T-helper 1 cell treated with Interleukin-12 subunit alpha and Interleukin-12 subunit beta and Interleukin-4 antibody, amounts not matched to agents 30 μg/mL and 1 μg/mL, for 36 hours (primary cell): ENCODE results near the gene FOXB1.
A peak's percentile ranks its signal among the peaks of the same experiment; 100 is the strongest.

Experiments used
- H3K27ac Mint-ChIP-seq: one replicate; pipeline ENCODE4 v1.8.0; 2021; ENCODE audit warnings: mild to moderate bottlenecking, mixed read lengths
- H3K27me3 Mint-ChIP-seq: one replicate; pipeline ENCODE4 v1.8.0; 2021; ENCODE audit warnings: low read depth, mixed read lengths
- H3K36me3 Mint-ChIP-seq: one replicate; pipeline ENCODE4 v1.8.0; 2021; ENCODE audit warnings: low read depth, mixed read lengths
- H3K4me1 Mint-ChIP-seq: one replicate; pipeline ENCODE4 v1.8.0; 2021; ENCODE audit warnings: low read depth, mixed read lengths
- H3K4me3 Mint-ChIP-seq: one replicate; pipeline ENCODE4 v1.8.0; 2021; ENCODE audit warnings: mild to moderate bottlenecking, moderate library complexity, mixed read lengths
- H3K9me3 Mint-ChIP-seq: one replicate; pipeline ENCODE4 v1.8.0; 2021; ENCODE audit warnings: mixed read lengths

The FOXB1 gene

GRCh38 chr15:59994888-59995557 lies 9.1 kb upstream of the FOXB1 start:
- Mint-ChIP-seq H3K36me3 (peaks cover 10% of the 10 kb centered on the region), H3K27ac (peak overlapping the region; percentile 46), H3K27me3 (peaks cover 93% of the 10 kb centered on the region), H3K4me3 (peak overlapping the region; percentile 14), H3K9me3 (no peaks in the 10 kb centered on the region), H3K4me1 (peaks cover 37% of the 10 kb centered on the region)

DNA sequence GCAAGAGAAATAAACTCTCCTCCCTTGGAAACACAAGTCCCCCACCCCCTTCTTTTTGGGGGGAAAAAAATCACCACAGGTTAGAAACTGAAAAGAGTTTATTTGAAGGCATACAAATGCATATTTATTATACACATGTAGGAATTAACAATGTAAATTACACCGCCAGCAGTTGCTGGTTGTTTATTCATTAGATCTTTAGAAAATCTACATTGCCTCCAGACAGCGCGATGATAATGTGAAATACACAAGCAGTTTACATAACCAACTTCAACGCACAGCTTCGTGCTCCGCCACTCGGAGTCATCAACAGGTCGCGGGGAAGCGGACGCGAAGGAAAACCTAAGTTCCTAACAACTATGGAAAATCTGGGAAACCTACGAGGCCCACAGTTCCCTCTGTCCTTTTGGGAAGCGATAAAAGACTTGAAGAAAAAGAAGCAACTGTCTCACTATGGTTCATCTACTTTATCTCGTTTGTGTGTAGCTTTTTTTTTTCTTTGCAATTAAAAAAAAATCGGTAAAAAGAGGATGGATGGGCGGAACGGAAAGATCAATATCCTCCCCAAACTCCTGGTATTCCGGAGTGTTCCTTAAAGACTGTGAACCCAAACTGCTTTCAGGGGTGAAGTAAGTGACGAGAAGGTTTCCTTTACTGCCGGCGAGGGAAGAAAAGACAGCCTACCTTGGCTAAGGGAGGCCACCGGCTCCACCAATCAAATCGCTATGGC lies 8.4 kb upstream of the FOXB1 start:
- Mint-ChIP-seq H3K36me3 (peaks cover 10% of the 10 kb centered on the region), H3K27ac (peak overlapping the region; percentile 24), H3K9me3 (peaks cover 3% of the 10 kb centered on the region), H3K4me1 (peaks cover 42% of the 10 kb centered on the region), H3K27me3 (peaks cover 97% of the 10 kb centered on the region), H3K4me3 (peak overlapping the region; percentile 48)

GRCh38 chr15:59996298-59997041 lies 7.6 kb upstream of the FOXB1 start:
- peak overlapping the region; percentile 73 for H3K27ac Mint-ChIP-seq
- peaks cover 13% of the 10 kb centered on the region for H3K36me3 Mint-ChIP-seq
- H3K4me3 Mint-ChIP-seq = peak overlapping the region; percentile 86
- H3K4me1 Mint-ChIP-seq = peaks cover 47% of the 10 kb centered on the region
- H3K27me3 Mint-ChIP-seq = peaks cover 97% of the 10 kb centered on the region
- peaks cover 7% of the 10 kb centered on the region for H3K9me3 Mint-ChIP-seq

GRCh38 chr15:59997070-59997701 lies 6.9 kb upstream of the FOXB1 start:
- Mint-ChIP-seq H3K27me3 (peaks cover 97% of the 10 kb centered on the region), H3K4me1 (peaks cover 52% of the 10 kb centered on the region), H3K4me3 (peak overlapping the region; percentile 86), H3K36me3 (peaks cover 15% of the 10 kb centered on the region), H3K9me3 (peaks cover 10% of the 10 kb centered on the region), H3K27ac (peak overlapping the region; percentile 73)

DNA sequence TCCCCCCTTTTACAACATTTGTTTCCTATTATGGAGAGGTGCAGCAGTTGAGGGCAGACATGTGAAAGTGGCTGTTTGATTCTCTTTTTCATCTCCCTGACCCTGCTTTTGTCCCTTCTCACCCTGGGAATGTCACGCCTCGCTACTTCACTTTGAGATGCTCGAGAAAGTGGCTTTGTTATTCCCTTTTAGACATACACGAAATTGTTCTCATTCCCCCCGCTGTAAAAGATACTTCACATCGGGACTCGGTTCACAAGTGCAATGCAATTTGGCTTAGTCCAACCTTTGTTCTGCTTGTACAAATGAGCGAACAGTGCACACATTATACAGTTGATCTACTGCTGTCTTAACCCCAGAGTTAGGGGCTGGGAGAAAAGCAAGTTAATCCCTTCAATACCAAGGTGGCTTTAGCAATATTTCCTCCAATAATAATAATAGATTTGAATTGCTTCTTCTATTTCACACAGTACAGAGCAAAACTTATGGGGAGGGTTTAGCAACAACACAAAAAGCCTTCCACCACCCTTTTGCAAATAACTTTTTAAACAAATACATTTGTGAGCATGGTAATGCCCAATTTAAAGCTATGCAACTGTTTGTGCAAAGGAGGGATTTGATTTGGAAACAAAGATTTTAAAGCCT lies 5.7 kb upstream of the FOXB1 start:
- H3K4me3 Mint-ChIP-seq = no peak overlapping the region
- H3K9me3 Mint-ChIP-seq = peaks cover 17% of the 10 kb centered on the region
- peaks cover 99% of the 10 kb centered on the region for H3K27me3 Mint-ChIP-seq
- H3K27ac Mint-ChIP-seq = no peak overlapping the region
- peaks cover 23% of the 10 kb centered on the region for H3K36me3 Mint-ChIP-seq
- H3K4me1 Mint-ChIP-seq = peaks cover 59% of the 10 kb centered on the region

GRCh38 chr15:59998950-59999611 lies 5.0 kb upstream of the FOXB1 start:
- Mint-ChIP-seq H3K9me3 (peaks cover 17% of the 10 kb centered on the region), H3K36me3 (peaks cover 23% of the 10 kb centered on the region), H3K4me3 (peak overlapping the region; percentile 7), H3K4me1 (peaks cover 63% of the 10 kb centered on the region), H3K27ac (peak overlapping the region; percentile 58), H3K27me3 (peaks cover 99% of the 10 kb centered on the region)

- Mint-ChIP-seq H3K27me3 (peaks cover 96% of the 10 kb centered on the region), H3K4me3 (peak overlapping the region; percentile 7), H3K9me3 (peaks cover 17% of the 10 kb centered on the region), H3K27ac (peak overlapping the region; percentile 58), H3K4me1 (peaks cover 64% of the 10 kb centered on the region), H3K36me3 (peaks cover 21% of the 10 kb centered on the region)
Observed at GRCh38 chr15:59999612-60000112, 4.4 kb upstream of the FOXB1 start.

DNA sequence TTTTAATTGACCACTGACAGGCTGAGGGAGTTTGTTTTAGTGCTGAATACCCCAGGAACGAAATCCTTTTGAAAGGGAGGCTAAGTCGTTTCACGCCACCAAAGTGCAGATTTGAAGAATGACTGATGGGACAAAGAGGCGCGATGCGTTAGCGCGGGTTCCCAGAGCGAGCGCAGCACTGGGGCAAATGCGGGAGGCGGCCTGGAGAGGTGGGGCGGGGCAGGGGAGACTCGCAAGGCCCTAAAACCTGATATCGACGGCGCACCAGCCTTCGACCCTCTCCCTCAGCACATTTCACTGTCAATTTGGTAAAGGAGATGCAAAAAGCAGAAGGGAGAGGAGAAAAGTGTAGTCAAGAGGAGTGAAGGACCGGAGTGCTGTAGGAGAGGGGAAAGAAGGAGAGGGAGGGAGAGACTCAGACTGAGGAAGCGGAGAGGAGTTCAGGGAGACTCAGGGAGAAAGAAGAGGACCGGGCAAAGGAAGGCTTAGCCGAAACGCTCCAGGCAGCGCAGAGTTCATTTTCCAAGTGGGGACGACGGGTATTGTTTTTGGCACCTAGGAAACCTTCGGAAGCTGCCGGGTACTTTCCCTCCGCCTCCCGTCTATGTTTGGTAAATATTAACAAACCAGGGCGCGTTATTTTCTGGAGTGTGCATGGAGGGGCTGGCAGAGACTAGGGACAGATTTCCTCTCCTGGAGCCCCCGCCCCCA lies 3.8 kb upstream of the FOXB1 start:
- Mint-ChIP-seq H3K36me3 (peaks cover 20% of the 10 kb centered on the region), H3K27ac (peak overlapping the region; percentile 76), H3K4me1 (peaks cover 66% of the 10 kb centered on the region), H3K9me3 (peaks cover 17% of the 10 kb centered on the region), H3K27me3 (peaks cover 96% of the 10 kb centered on the region), H3K4me3 (peak overlapping the region; percentile 40)

DNA sequence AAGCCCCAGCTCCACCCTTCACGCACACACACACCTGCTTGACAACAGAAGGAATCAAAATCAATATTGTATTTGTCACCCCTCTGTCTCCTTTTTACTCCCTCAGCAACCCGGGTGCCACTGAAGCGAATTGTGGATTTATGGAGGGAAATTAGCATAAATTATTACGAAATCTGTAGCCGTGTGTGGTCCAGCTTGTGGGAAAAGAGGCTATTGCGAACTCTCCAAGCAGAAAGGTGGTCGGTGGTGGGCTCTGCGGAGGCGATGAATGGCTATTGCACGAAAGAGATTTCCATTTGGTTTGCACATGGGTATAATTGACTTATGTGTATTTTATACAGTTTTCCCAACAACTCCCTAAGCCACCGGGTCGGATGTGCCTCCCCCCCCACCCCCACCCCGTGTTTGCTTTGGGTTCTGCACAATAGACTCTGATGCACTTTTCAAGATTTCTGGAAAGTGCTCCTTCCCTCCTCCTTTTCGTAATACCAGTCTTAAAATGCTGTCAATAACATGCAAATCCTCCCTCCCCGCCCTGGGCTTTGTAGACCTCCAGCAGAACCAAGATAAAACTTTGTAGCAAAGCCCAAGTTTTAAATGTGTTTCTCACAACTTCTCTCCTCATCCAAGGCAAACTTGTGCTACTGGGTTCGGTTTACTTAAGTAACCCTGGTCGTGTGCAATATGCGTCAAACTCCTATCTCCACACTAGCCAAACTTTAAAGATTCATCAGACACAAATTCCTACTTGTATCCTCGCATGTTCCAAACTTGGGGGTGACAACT lies 3.1 kb upstream of the FOXB1 start:
- Mint-ChIP-seq H3K27ac (peak overlapping the region; percentile 76), H3K4me1 (peaks cover 67% of the 10 kb centered on the region), H3K27me3 (peaks cover 91% of the 10 kb centered on the region), H3K4me3 (peak overlapping the region; percentile 49), H3K36me3 (peaks cover 20% of the 10 kb centered on the region), H3K9me3 (peaks cover 17% of the 10 kb centered on the region)

- H3K36me3 Mint-ChIP-seq = peaks cover 23% of the 10 kb centered on the region
- H3K4me1 Mint-ChIP-seq = peaks cover 71% of the 10 kb centered on the region
- peaks cover 17% of the 10 kb centered on the region for H3K9me3 Mint-ChIP-seq
- peak overlapping the region; percentile 76 for H3K27ac Mint-ChIP-seq
- H3K27me3 Mint-ChIP-seq = peaks cover 91% of the 10 kb centered on the region
- H3K4me3 Mint-ChIP-seq = peak overlapping the region; percentile 49
Observed at GRCh38 chr15:60001610-60002527, 2.2 kb upstream of the FOXB1 start.

DNA sequence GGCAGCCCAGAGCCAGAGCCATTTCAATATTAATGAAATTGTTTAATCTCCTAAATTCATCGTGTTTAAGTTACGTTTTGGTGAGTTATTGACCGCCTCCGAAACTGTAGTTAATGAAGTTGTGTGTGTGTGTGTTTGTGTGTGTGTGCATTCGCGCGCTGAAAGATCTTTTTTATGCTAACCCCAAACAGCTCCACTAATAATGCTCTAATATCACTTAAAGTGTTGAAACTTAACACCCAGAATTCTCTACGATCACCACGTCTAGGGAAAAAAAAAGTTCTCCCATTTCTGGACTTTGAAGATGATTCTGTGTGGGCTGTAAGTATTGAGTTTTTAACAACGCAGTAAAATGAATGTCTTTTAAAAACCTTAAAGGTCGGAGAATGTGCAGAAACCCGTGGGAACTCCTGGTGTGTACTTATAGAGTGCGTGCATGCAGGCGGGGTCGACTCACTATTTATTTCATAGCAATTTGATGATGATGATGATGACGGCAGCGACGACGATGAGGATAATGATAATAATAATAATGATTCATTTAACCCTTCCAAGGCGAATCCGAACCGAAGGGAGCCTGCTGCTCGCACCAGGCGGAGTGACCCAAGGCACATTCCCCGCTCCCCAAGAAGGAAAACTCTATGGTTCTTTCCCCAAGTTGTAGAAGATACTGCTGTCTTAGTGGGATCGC lies 1.4 kb upstream of the FOXB1 start:
- Mint-ChIP-seq H3K36me3 (peaks cover 23% of the 10 kb centered on the region), H3K4me1 (peaks cover 71% of the 10 kb centered on the region), H3K4me3 (peak overlapping the region; percentile 38), H3K27me3 (peaks cover 88% of the 10 kb centered on the region), H3K27ac (peak overlapping the region; percentile 69), H3K9me3 (peaks cover 17% of the 10 kb centered on the region)
